ENCODE results near the gene ITGBL1. TPM values are rescaled to one million over a fixed set of nuclear protein-coding genes. Genes with fewer than 3 reads are reported as not detected.

Gene ITGBL1
- total and polyA plus RNA-seq, 2 of the 4 experiments (the other 2 are of a cell fraction), result 22.2 to 24.2 TPM

- Histone ChIP-seq H4K91ac (ENCODE audit: insufficient read depth, low read depth, low read length) (no peak overlapping the region), H3K79me1 (ENCODE audit: low read depth in 1 of 2, low read length in 2 of 2) (no peaks in the 10 kb centered on the region), H3K4me1 (ENCODE audit: control insufficient read depth, insufficient read depth, low read length) (no peaks in the 10 kb centered on the region), H2BK120ac (ENCODE audit: low read depth, low read length) (no peak overlapping the region), H3K9me1 (ENCODE audit: insufficient read depth, low read length) (no peaks in the 10 kb centered on the region), H3K18ac (ENCODE audit: low read depth, low read length) (no peak overlapping the region), H4K8ac (ENCODE audit: low read depth in 2 of 2, low read length in 2 of 2) (no peak overlapping the region), H3K36me3 (ENCODE audit: control insufficient read depth, insufficient read depth, low read length) (no peaks in the 10 kb centered on the region), H3K27me3 (ENCODE audit: control insufficient read depth, insufficient read depth, low read length) (no peaks in the 10 kb centered on the region), H2BK5ac (ENCODE audit: low read depth, low read length, poor library complexity, severe bottlenecking) (no peak overlapping the region), H3K14ac (replicated peaks; ENCODE audit: low read depth, low read length) (no peak overlapping the region), H2AK9ac (replicated peaks; ENCODE audit: low read depth, low read length, poor library complexity) (no peak overlapping the region), H3K4me3 (ENCODE audit: insufficient read depth, low read depth, low read length) (no peak overlapping the region), H3K4me2 (ENCODE audit: low read depth, low read length) (no peak overlapping the region), H2AFZ (replicated peaks; ENCODE audit: low read length, poor library complexity) (no peak overlapping the region), H2AK5ac (ENCODE audit: low read depth, low read length) (no peak overlapping the region), H4K5ac (ENCODE audit: low read depth, low read length) (no peak overlapping the region), H3K23ac (ENCODE audit: low read depth, low read length) (no peak overlapping the region), H3K9me3 (ENCODE audit: control insufficient read depth, insufficient read depth, low read length) (no peaks in the 10 kb centered on the region), H3K9ac (ENCODE audit: low read depth, low read length) (no peak overlapping the region), H2BK15ac (ENCODE audit: low read depth, low read length) (no peak overlapping the region), H3K27ac (ENCODE audit: insufficient read depth, low read length) (no peak overlapping the region), H3K56ac (ENCODE audit: extremely low read depth, insufficient read depth, low read length) (no peak overlapping the region), H3K4ac (ENCODE audit: low read depth, low read length) (no peak overlapping the region), H4K20me1 (ENCODE audit: insufficient read depth, low read length) (no peaks in the 10 kb centered on the region), H2BK20ac (ENCODE audit: low read depth, low read length) (no peak overlapping the region)
- WGBS, 2 experiments (ENCODE audit: extremely low coverage in 2 of 2, insufficient read length in 1 of 2), result no CpG with 5 or more reads among the region's 2 CpGs
- DNase-seq (no peak), ATAC-seq (ENCODE audit: low read depth) (no peak)
- ChIA-PET POLR2A (ENCODE audit: unreplicated experiment) (no interaction called here), CTCF (no interaction called here)
- in situ Hi-C loops (cut with MboI; ENCODE audit: low sequenced_read_pairs) (no loop called here), intact Hi-C loops (cut with micrococcal nuclease) (no loop called here), dilution Hi-C loops (cut with HindIII; ENCODE audit: low sequenced_read_pairs, unreplicated experiment) (no loop called here)
- TF ChIP-seq SMC3 (IDR thresholded peaks at IDR 0.05; ENCODE audit: low read depth, low read length) (no peak), CTCF (conservative IDR thresholded peaks at IDR 0.05; ENCODE audit: low read depth, low read length) (no peak), MAZ (IDR thresholded peaks at IDR 0.05; ENCODE audit: borderline replicate concordance, low read depth, low read length) (no peak), CHD1 (IDR thresholded peaks at IDR 0.05; ENCODE audit: low read depth, low read length) (no peak), POLR2A (IDR thresholded peaks at IDR 0.05; ENCODE audit: low read depth, low read length) (no peak), NFE2L2 (IDR thresholded peaks at IDR 0.05; ENCODE audit: low read depth, low read length) (no peak), RAD21 (IDR thresholded peaks at IDR 0.05; ENCODE audit: low read length) (no peak), FOS (IDR thresholded peaks at IDR 0.05; ENCODE audit: low read depth, low read length) (no peak), BHLHE40 (IDR thresholded peaks at IDR 0.05; ENCODE audit: low read depth, low read length) (no peak), MXI1 (IDR thresholded peaks at IDR 0.05; ENCODE audit: borderline replicate concordance, low read depth, low read length) (no peak), RCOR1 (IDR thresholded peaks at IDR 0.05; ENCODE audit: insufficient replicate concordance, low read length) (no peak)
- no TSS peak for BruUV-seq (replicated peaks)
These were observed 259.0 kb downstream of the ITGBL1 start for GRCh38 chr13:101711307-101712025.

Measured in IMR-90 (cell line).